GM18517 (cell line): Measurements from ENCODE around the gene SERPINB4.

Experiments used
- ATAC-seq: cut with Tn5 transposase; IDR thresholded peaks from one replicate; pipeline ENCODE4 v1.9.1; 2021; ENCODE audit warnings: mild to moderate bottlenecking, moderate library complexity; ENCODE audit not compliant: unreplicated experiment

SERPINB4 gene

GRCh38 chr18:63637703-63638102 is 6.4 kb downstream of the SERPINB4 start:
- ATAC-seq, result no peak

GRCh38 chr18:63627819-63628218 is 16.2 kb downstream of the SERPINB4 start:
- ATAC-seq, result no peak

GRCh38 chr18:63626431-63626830 is 17.6 kb downstream of the SERPINB4 start:
- no peak for ATAC-seq

DNA sequence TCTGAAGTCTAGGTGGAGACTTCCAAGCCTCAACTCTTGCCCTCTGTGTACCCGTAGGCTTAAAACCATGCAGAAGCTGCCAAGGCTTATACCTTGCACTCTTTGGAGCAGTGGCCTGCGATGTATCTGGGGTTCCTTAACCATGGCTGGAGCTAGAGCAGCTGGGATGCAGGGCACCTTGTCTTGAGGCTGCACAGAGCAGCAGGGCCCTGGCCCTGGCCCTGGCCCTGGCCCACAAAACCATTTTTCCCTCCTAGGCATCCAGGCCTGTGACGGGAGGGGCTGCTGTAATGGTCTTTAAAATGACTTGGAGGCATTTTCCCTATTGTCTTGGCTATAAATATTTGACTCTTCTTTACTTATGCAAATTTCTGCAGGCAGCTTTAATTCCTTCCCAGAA is 19.2 kb downstream of the SERPINB4 start:
- ATAC-seq, result no peak

GRCh38 chr18:63619661-63620060 is 24.4 kb downstream of the SERPINB4 start:
- ATAC-seq, result no peak

DNA sequence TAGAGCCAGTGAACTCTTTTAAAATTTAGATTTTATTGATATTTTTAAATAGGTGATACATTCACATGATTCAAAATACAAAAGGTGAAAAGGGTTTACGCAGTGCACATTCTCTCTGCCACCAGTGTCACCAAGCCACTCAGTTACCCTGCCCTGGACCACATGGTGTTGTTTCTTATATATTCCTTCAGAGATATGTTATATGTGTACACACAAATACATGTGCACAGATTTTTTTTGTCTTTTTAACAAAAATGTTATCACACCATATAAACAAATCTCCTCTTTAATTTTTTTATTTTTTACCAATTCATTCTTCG is 26.2 kb downstream of the SERPINB4 start:
- ATAC-seq, result no peak

GRCh38 chr18:63617049-63617914 is 26.8 kb downstream of the SERPINB4 start:
- ATAC-seq, result peak; percentile 79

- ATAC-seq, result no peak
These were observed 30.6 kb downstream of the SERPINB4 start for GRCh38 chr18:63613420-63613819.

DNA sequence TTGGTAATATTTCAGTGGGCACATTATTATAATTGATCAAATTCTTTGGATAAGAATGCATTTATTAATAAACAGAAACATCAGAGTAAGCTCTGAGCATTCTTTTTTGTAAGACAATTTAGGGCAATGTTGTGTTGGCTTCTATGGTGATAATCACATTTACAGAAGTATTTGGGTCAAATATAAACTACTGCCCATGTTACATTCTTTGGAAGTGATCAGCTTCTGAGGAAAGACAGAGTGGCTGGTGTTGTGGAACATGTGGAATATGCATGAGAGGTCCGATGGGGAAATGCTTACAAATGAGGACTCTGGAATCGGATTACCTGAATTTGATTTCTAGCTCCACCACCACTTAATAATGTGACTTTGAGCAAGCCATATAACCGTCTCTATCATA is 37.5 kb downstream of the SERPINB4 start:
- ATAC-seq, result no peak

DNA sequence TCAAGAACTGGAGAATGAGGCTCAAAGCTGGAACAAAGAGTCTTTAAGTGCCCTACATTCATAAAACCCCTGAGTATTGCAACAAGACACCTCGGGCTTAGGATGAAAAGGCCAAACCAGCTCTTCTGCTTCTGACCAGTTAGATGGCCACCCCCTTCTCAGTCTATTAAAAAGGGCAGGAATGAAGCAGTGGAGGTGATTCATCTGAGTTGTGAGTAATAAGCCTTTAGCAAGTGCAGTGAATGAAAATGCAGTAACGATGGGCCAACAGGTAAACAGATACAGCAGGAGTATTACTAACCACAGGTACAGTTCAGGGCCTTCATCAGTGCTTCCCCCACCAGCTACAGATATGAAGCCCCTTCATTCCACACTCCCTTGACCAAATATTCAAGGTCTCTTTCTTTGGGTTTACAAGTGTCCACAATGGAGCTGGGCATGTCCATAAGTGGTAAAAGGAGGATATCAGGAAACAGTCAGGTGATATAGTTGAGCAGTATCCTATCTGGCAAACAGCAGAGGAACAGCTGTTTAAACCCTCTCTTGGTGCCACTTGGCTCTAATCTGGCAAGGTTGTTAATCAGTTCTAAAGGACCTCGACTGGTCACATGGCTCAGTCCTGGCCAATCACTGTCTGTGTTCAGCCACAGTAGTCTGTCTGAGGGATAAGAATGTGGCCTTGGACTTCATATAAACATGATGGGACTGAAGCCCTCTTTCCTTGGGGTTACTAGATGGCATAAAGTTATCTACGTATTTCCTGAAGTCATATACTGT is 39.1 kb downstream of the SERPINB4 start:
- no peak for ATAC-seq

DNA sequence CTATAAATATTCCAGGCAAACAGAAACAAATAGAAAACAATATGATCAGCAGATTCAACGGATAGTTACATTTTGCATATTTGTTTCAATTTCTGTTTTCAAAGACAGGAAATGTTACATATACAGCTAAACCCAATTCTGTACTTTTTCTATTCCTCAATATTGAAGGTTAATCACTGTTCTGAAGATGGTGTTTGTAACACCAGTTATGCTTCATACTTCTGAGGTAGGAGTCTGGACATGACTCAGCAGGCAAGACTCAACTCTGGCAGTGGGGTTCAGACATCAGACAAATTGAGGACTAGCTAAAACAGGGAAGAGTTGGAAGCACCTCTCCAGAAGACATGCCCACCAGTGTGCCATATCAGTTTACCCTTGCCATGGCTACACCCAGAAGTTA is 40.3 kb downstream of the SERPINB4 start:
- ATAC-seq, result peak; percentile 92

DNA sequence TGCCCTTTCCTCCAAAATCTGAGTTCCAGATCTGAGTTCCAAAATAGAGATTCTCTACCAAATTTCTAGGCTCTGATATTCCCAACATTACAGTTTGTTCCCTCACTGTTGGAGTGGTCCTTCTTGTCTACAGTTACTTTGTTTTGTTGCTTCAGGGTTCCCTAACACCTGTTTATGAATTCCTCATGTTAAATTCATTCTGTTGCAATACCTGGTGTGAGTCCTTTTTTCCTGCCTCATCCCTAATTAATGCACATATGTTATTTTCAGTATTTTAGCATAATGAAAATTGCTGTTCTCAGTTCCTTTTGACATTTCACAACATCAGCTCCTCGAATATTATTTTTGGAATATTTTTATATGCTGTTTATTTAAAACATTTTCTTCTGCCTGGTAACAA is 40.7 kb downstream of the SERPINB4 start:
- ATAC-seq, result no peak

- no peak for ATAC-seq
These were observed 47.1 kb downstream of the SERPINB4 start for GRCh38 chr18:63596964-63597363.

GRCh38 chr18:63592471-63592870 is 51.6 kb downstream of the SERPINB4 start:
- no peak for ATAC-seq

- ATAC-seq, result no peak
These were observed 52.3 kb downstream of the SERPINB4 start for GRCh38 chr18:63591725-63592124.

- no peak for ATAC-seq
These were observed 52.9 kb downstream of the SERPINB4 start for GRCh38 chr18:63590966-63591695.

DNA sequence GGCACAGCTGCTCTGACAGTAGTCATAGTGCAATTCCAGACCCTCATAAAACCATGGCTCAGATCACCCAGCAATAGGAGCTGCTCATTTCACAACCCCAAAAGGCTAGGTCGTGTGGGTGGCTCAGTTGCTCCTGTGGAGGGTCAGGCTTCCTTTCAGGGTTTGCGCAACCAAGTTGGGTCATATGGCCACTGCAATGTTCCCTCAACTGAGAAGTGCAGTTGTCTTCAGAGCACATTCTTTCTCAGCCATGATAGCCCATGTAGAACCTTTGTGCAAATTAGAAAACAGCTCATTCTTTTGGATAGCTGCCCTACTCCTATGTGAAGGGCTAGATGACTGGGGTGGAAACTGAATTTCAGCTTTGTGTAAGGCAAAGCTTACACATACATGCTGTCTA is 53.7 kb downstream of the SERPINB4 start:
- no peak for ATAC-seq

DNA sequence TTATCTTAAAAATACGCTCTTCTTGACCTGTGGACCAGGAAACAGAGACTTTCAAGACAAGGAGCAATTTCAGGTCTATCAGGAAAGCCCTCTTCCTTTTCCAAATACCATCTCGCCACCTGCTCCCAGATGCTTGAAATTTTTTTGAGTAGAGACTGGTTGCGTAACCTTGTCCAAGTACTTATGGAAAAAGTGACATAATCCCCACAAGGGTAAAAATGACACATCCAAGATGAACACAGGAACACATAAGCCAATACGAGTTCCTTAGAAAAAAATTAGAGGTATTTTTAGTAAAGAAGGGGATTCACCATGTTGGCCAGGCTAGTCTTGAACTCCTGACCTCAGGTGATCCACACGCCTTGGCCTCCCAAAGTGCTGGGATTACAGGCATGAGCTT is 55.1 kb downstream of the SERPINB4 start:
- ATAC-seq, result no peak
